Measurements from ENCODE around the gene CSRP2.

CSRP2 gene

DNA sequence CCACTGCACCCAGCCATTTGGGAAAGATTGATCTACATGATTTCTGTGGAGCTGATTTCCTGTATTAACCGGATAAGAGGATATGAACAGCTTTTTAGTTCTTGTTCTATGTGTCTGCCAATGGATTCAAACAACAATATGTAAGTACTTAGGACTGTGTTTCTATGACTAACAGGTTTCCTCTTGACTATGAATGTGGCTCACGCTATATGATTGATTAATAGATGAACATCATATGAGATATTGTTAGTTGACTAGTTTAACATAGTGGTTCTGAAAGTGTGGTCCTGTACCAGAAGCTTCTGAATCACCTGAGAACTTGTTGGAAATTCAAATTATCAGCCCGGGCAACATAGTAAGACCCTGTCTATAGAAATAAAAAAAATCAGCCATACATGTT lies 12.8 kb upstream of the CSRP2 start:
- TF ChIP-seq, protein P1, sequence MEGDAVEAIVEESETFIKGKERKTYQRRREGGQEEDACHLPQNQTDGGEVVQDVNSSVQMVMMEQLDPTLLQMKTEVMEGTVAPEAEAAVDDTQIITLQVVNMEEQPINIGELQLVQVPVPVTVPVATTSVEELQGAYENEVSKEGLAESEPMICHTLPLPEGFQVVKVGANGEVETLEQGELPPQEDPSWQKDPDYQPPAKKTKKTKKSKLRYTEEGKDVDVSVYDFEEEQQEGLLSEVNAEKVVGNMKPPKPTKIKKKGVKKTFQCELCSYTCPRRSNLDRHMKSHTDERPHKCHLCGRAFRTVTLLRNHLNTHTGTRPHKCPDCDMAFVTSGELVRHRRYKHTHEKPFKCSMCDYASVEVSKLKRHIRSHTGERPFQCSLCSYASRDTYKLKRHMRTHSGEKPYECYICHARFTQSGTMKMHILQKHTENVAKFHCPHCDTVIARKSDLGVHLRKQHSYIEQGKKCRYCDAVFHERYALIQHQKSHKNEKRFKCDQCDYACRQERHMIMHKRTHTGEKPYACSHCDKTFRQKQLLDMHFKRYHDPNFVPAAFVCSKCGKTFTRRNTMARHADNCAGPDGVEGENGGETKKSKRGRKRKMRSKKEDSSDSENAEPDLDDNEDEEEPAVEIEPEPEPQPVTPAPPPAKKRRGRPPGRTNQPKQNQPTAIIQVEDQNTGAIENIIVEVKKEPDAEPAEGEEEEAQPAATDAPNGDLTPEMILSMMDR (IDR thresholded peaks at IDR 0.05; ENCODE audit: low read depth, low read length), result no peak
- no peak for DNase-seq (ENCODE audit: low read depth in 2 of 2)
- H3K4me3 ChIP-seq (replicated peaks in 1 of 2; ENCODE audit: low read depth in 2 of 2, low read length in 2 of 2), result no peak overlapping the region

DNA sequence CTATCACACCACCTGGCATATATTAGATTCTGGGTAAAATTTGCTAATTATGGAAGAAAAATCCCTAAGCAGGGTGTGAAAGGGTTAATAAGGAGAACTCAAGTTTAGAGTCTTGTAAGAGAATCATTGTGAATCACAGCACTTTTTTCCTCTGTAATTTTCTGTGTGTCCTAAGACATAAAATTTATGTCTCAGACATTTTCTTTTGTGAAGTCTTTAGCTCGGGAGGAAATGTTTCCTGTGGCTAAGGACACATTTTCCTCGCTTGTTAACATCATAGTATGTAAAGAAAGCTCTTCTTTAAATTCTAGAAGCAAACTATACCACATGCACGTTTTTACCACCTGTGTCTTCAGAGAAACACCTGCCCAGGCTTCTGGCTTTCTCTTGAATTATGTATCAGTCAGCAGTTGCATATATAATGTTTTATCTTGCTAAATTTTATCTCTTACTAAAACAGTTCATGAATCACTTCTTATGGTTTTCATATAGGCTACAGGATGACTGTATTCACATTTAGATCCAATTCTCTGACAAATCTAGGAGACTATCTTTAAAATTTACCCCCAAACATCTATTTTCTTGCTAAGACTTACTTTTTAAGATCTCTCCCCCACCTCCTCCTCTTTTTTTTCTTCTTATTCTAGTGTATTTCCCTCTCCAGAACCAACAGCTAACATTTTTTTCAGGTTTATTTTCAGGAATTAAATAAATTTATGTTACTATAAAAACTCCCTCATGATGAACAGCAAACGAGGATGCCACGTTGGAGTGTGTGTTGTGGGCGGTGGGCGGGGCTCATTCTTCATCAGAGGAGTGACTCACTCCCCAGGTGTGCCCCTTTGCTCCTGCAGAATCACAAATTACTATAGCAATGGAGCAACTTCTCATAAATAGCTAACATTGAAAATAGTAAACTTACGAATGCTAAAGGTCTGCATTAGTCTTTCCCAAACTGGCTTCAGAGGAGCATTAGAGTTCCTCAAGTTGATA lies 11.6 kb upstream of the CSRP2 start:
- DNase-seq (ENCODE audit: low read depth in 2 of 2), result no peak
- no peak overlapping the region for H3K4me3 ChIP-seq (replicated peaks in 1 of 2; ENCODE audit: low read depth in 2 of 2, low read length in 2 of 2)
- TF ChIP-seq, protein P1 (IDR thresholded peaks at IDR 0.05; ENCODE audit: low read depth, low read length), result no peak

DNA sequence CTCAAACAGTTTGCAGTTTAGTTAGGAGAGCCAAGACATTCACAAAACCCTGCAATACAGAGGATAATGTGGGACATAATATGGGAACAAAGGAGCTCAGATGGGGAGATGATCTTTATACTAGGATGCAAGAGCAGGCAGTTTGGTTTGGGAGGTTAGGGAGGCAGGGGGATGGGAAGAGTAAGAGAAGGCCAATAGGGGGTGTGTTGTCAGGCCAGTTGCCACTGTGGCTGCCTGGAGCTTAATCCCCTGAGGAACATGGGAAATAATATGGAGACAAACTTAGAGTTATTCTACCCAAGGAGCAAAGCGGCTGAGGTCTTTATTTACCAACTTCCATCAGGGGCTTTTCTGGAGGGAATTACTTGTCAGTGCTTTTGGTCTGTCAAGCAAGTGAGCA lies 10.0 kb upstream of the CSRP2 start:
- no peak overlapping the region for H3K4me3 ChIP-seq (replicated peaks in 1 of 2; ENCODE audit: low read depth in 2 of 2, low read length in 2 of 2)
- no peak for DNase-seq (ENCODE audit: low read depth in 2 of 2)
- TF ChIP-seq, protein P1 (IDR thresholded peaks at IDR 0.05; ENCODE audit: low read depth, low read length), result no peak

DNA sequence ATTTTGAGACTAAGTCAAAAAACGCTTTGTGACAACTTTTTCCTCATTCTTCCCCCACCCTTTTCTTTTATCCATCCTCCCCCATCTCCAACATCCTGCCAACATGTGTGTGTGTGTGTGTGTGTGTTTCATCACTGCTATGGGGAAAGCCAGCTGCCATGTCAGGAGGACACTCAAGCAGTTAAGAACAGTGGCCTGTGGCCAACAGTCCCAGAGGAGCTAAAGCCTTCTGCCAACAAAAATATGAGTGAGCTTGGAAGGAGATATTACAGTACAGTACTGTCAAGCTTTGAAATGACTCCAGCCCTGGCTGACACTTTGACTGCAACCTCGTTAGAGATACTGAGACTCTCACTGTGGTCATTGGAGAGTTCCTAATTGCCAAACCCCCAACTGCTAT lies 5.0 kb upstream of the CSRP2 start:
- TF ChIP-seq, protein P1 (IDR thresholded peaks at IDR 0.05; ENCODE audit: low read depth, low read length), result no peak
- DNase-seq (ENCODE audit: low read depth in 2 of 2), result peak; percentile 84 to 96
- H3K4me3 ChIP-seq (replicated peaks in 1 of 2; ENCODE audit: low read depth in 2 of 2, low read length in 2 of 2), result no peak overlapping the region

DNA sequence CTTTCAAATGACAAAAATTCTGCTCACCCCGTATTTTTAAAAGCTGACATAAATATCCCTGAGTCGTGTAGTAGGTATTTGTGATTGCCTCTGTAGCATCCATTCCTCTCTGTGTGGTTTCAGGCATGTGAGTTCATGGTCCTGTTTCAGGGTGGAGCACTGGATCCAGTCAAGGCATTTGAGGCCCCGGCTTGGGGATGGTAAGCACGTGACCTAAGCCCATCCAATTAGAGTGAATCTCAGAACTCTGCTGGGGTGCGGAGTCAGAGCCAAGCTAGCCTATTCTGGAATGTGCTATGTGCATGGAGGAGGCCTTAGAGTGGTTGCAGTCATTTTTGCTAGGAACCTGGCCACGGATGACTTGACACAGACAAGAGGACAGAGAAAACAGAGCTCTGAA lies 4.3 kb upstream of the CSRP2 start:
- no peak overlapping the region for H3K4me3 ChIP-seq (replicated peaks in 1 of 2; ENCODE audit: low read depth in 2 of 2, low read length in 2 of 2)
- TF ChIP-seq, protein P1 (IDR thresholded peaks at IDR 0.05; ENCODE audit: low read depth, low read length), result no peak
- peak; percentile 34 to 46 for DNase-seq (ENCODE audit: low read depth in 2 of 2)

DNA sequence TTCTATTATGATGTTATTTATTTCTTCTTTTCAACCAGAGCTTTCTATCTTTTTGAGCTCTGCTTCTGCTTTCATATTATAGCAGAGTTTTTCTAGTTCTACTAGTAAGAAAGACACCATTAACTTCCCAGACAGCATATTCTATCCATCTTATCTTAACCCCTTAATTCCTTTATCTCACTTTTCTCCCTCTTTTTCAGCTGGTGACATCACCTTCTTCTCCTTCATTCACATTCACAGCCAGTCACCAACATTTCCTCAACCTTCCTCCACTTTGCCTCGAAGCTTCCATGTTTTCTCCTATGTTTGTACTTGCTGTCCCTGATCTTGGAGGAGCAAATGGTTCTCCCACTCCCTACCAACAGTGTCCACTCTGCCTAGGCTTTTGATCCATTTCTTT lies 3.5 kb upstream of the CSRP2 start:
- no peak overlapping the region for H3K4me3 ChIP-seq (replicated peaks in 1 of 2; ENCODE audit: low read depth in 2 of 2, low read length in 2 of 2)
- no peak for DNase-seq (ENCODE audit: low read depth in 2 of 2)
- TF ChIP-seq, protein P1 (IDR thresholded peaks at IDR 0.05; ENCODE audit: low read depth, low read length), result no peak
